Keratinocyte (primary cell): ENCODE measurements around the gene TRUB1. TPM values are rescaled to one million over a fixed set of nuclear protein-coding genes. Genes with fewer than 3 reads are reported as not detected.

ENCODE experiments used
- DNase-seq: peaks from one replicate; pipeline ENCODE4 v3.0.0-alpha.2; 2011; ENCODE audit warnings: low read depth, missing footprints, low spot score
- FAIRE-seq: peaks from 2 replicates; lab custom pipeline; 2011; peaks lifted over from hg19 to GRCh38; lab: Jason Lieb, UNC
- H2AFZ ChIP-seq: 2 replicates; pipeline ENCODE4 v1.6.0; 2012; ENCODE audit warnings: low read length, control low read depth, inconsistent platforms; ENCODE audit not compliant: control insufficient read depth
- H3K27ac ChIP-seq: 2 replicates; pipeline ENCODE4 v1.5.1; 2011; ENCODE audit warnings: low read length; ENCODE audit not compliant: control insufficient read depth, insufficient read depth
- H3K27me3 ChIP-seq: 3 replicates; pipeline ENCODE4 v1.6.0; 2011; ENCODE audit warnings: low read length; ENCODE audit not compliant: control insufficient read depth, insufficient read depth; ENCODE audit errors: extremely low read depth
- H3K36me3 ChIP-seq, 2 experiments: 2 replicates in 1 of 2; 3 replicates in 1 of 2; pipeline ENCODE4 v1.5.1; 2011; ENCODE audit warnings: low read length in 2 of 2, mild to moderate bottlenecking in 1 of 2; ENCODE audit not compliant: control insufficient read depth in 2 of 2, insufficient read depth in 2 of 2; ENCODE audit errors: extremely low read depth in 1 of 2
- H3K4me1 ChIP-seq: 3 replicates; pipeline ENCODE4 v1.5.1; 2011; ENCODE audit warnings: low read length; ENCODE audit not compliant: control insufficient read depth, insufficient read depth; ENCODE audit errors: extremely low read depth
- H3K4me2 ChIP-seq: 3 replicates; pipeline ENCODE4 v1.6.0; 2011; ENCODE audit warnings: low read depth, low read length; ENCODE audit not compliant: control insufficient read depth, insufficient read depth; ENCODE audit errors: extremely low read depth
- H3K4me3 ChIP-seq, 3 experiments: fragments of 200-600 bp in 1 of 3; sonication (generic) in 1 of 3; 2 replicates in 2 of 3; 3 replicates in 1 of 3; pipeline ENCODE4 v1.5.1; 2011 to 2016; ENCODE audit warnings: low read length in 3 of 3, mild to moderate bottlenecking in 3 of 3, control low read depth in 2 of 3, inconsistent platforms in 1 of 3, low read depth in 1 of 3, mixed read lengths in 1 of 3, mixed run types in 1 of 3, moderate library complexity in 1 of 3; ENCODE audit not compliant: control insufficient read depth in 2 of 3, insufficient read depth in 2 of 3; ENCODE audit errors: extremely low read depth in 1 of 3
- H3K79me2 ChIP-seq: 2 replicates; pipeline ENCODE4 v1.6.0; 2012; ENCODE audit warnings: low read length; ENCODE audit not compliant: control insufficient read depth, insufficient read depth
- H3K9ac ChIP-seq: 3 replicates; pipeline ENCODE4 v1.6.0; 2011; ENCODE audit warnings: low read length; ENCODE audit not compliant: control insufficient read depth, insufficient read depth; ENCODE audit errors: extremely low read depth
- H3K9me1 ChIP-seq: 3 replicates; pipeline ENCODE4 v1.6.0; 2011; ENCODE audit warnings: low read length; ENCODE audit not compliant: control insufficient read depth, insufficient read depth; ENCODE audit errors: extremely low read depth
- H3K9me3 ChIP-seq: 2 replicates; pipeline ENCODE4 v1.5.1; 2012; ENCODE audit warnings: low read depth, low read length; ENCODE audit not compliant: control insufficient read depth
- H4K20me1 ChIP-seq: 3 replicates; pipeline ENCODE4 v1.6.0; 2011; ENCODE audit warnings: low read length; ENCODE audit not compliant: control insufficient read depth, insufficient read depth; ENCODE audit errors: extremely low read depth
- CTCF ChIP-seq, 3 experiments: IDR thresholded peaks in 1 of 3; conservative IDR thresholded peaks in 1 of 3; optimal IDR thresholded peaks in 1 of 3; 2 replicates in 2 of 3; 3 replicates in 1 of 3; pipeline versions ENCODE3 to v1.5.1; 2011; ENCODE audit warnings: low read length in 3 of 3, mild to moderate bottlenecking in 3 of 3, moderate library complexity in 2 of 3, control low read depth in 1 of 3, inconsistent platforms in 1 of 3; ENCODE audit not compliant: insufficient read depth in 2 of 3; ENCODE audit errors: extremely low read depth in 1 of 3
- EZH2 ChIP-seq: IDR thresholded peaks from one replicate; pipeline ENCODE4 v1.6.1; 2012; ENCODE audit warnings: inconsistent platforms, mild to moderate bottlenecking, low read length, moderate library complexity
- dilution Hi-C: fragments of 300-500 bp; cut with MboI; formaldehyde crosslinking; loops from one replicate; pipeline ENCODE4 v1.7.0; 2020; ENCODE audit warnings: low sequenced_read_pairs; ENCODE audit not compliant: extremely low pct_ligation_motif_present
- polyA plus RNA-seq, 5 experiments: library from polyadenylated mRNA; depleted of rRNA in 3 of 5; stranded (reverse) in 3 of 5; stranded (forward) in 1 of 5; unstranded in 1 of 5; fragments of >200 nt; gene quantifications; 1 replicate in 1 of 5; 2 replicates in 3 of 5; 3 replicates in 1 of 5; pipeline versions ENCODE4 v1.2.1 to v1.2.3, GENCODE V29; 2011 to 2012; ENCODE audit warnings: missing spikeins in 2 of 5, low read depth in 1 of 5, low replicate concordance in 1 of 5

The TRUB1 gene
- polyA plus RNA-seq, 1 donor (not counting 4 experiments of a cell fraction or from before 2014, with no cell fraction given), result 20.5 TPM

- DNase-seq (no peak), FAIRE-seq (no peak)
- Histone ChIP-seq H3K36me3 (peaks cover 13 to 25% of the 10 kb centered on the region in 2 experiments), H3K4me1 (peaks cover 10% of the 10 kb centered on the region), H3K4me3 (no peak overlapping the region), H3K27ac (no peak overlapping the region), H3K27me3 (no peaks in the 10 kb centered on the region), H4K20me1 (no peaks in the 10 kb centered on the region), H3K9me1 (no peaks in the 10 kb centered on the region), H3K9me3 (no peaks in the 10 kb centered on the region), H3K9ac (no peak overlapping the region), H3K4me2 (no peak overlapping the region), H3K79me2 (peaks cover 39% of the 10 kb centered on the region), H2AFZ (no peak overlapping the region)
- dilution Hi-C loops, result no loop called here
- TF ChIP-seq CTCF (optimal IDR thresholded peaks at IDR 0.05 in 1 of 3, IDR thresholded peaks at IDR 0.05 in 1 of 3, conservative IDR thresholded peaks at IDR 0.05 in 1 of 3; ENCODE audit: extremely low read depth in 1 of 3, insufficient read depth in 2 of 3, low read length in 3 of 3) (no peak), EZH2 (no peak)
These were observed 2.7 kb downstream of the TRUB1 start for GRCh38 chr10:114940735-114941134.

- dilution Hi-C loops, result no loop called here
- H4K20me1 ChIP-seq, result no peaks in the 10 kb centered on the region
- no peak overlapping the region for H3K9ac ChIP-seq
- DNase-seq (no peak), FAIRE-seq (no peak)
- no peaks in the 10 kb centered on the region for H3K9me1 ChIP-seq
- no peak for TF ChIP-seq EZH2
- TF ChIP-seq CTCF (optimal IDR thresholded peaks at IDR 0.05 in 1 of 3, IDR thresholded peaks at IDR 0.05 in 1 of 3, conservative IDR thresholded peaks at IDR 0.05 in 1 of 3; ENCODE audit: extremely low read depth in 1 of 3, insufficient read depth in 2 of 3, low read length in 3 of 3), result no peak
- H3K4me3 ChIP-seq, result no peak overlapping the region
- H3K4me1 ChIP-seq, result peaks cover 10% of the 10 kb centered on the region
- H3K79me2 ChIP-seq, result peaks cover 56% of the 10 kb centered on the region
- H3K36me3 ChIP-seq, result peaks cover 16 to 27% of the 10 kb centered on the region in 2 experiments
- H3K9me3 ChIP-seq, result no peaks in the 10 kb centered on the region
- H3K27me3 ChIP-seq, result no peaks in the 10 kb centered on the region
- no peak overlapping the region for H2AFZ ChIP-seq
- H3K27ac ChIP-seq, result no peak overlapping the region
- no peak overlapping the region for H3K4me2 ChIP-seq
These were observed 5.0 kb downstream of the TRUB1 start for GRCh38 chr10:114943000-114943399.
